ENCODE measurements around the gene CPN2.
A peak's percentile ranks its signal among the peaks of the same experiment; 100 is the strongest.

CPN2 gene

GRCh38 chr3:194312743-194313281 is 38.3 kb downstream of the CPN2 start:
- DNase-seq (ENCODE audit: low spot score), result no peak

- DNase-seq (ENCODE audit: low spot score), result no peak
Observed at GRCh38 chr3:194312186-194312742, 38.9 kb downstream of the CPN2 start.

- DNase-seq (ENCODE audit: low spot score), result no peak
Observed at GRCh38 chr3:194311000-194311399, 40.1 kb downstream of the CPN2 start.

- DNase-seq (ENCODE audit: low spot score), result no peak
Observed at GRCh38 chr3:194310060-194310835, 40.9 kb downstream of the CPN2 start.

- DNase-seq (ENCODE audit: low spot score), result no peak
Observed at GRCh38 chr3:194308601-194309449, 42.3 kb downstream of the CPN2 start.

- DNase-seq (ENCODE audit: low spot score), result no peak
Observed at GRCh38 chr3:194307849-194308248, 43.3 kb downstream of the CPN2 start.

- DNase-seq (ENCODE audit: low spot score), result peak; percentile 66
Observed at GRCh38 chr3:194306771-194307640, 44.1 kb downstream of the CPN2 start.

- peak; percentile 73 for DNase-seq (ENCODE audit: low spot score)
Observed at GRCh38 chr3:194306109-194306686, 44.9 kb downstream of the CPN2 start.

- no peak for DNase-seq (ENCODE audit: low spot score)
Observed at GRCh38 chr3:194305356-194306108, 45.6 kb downstream of the CPN2 start.

GRCh38 chr3:194304186-194304917 is 46.8 kb downstream of the CPN2 start:
- DNase-seq (ENCODE audit: low spot score), result no peak

GRCh38 chr3:194303749-194304148 is 47.4 kb downstream of the CPN2 start:
- DNase-seq (ENCODE audit: low spot score), result no peak

- no peak for DNase-seq (ENCODE audit: low spot score)
Observed at GRCh38 chr3:194301730-194302129, 49.4 kb downstream of the CPN2 start.

GRCh38 chr3:194300936-194301335 is 50.2 kb downstream of the CPN2 start:
- DNase-seq (ENCODE audit: low spot score), result no peak

- DNase-seq (ENCODE audit: low spot score), result no peak
Observed at GRCh38 chr3:194300382-194300758, 50.8 kb downstream of the CPN2 start.

- DNase-seq (ENCODE audit: low spot score), result no peak
Observed at GRCh38 chr3:194298331-194299227, 52.5 kb downstream of the CPN2 start.

GRCh38 chr3:194296454-194297263 is 54.5 kb downstream of the CPN2 start:
- DNase-seq (ENCODE audit: low spot score), result no peak

GRCh38 chr3:194294895-194295214 is 56.3 kb downstream of the CPN2 start:
- no peak for DNase-seq (ENCODE audit: low spot score)
